Measurements from ENCODE around the gene SNAPC4. TPM values are rescaled to one million over a fixed set of nuclear protein-coding genes. Genes with fewer than 3 reads are reported as not detected.
"Not testable (repeated sequence)": the region's sequence is repeated elsewhere in the genome, so short reads cannot be mapped to it uniquely, and the experiment has no call there.

SNAPC4 gene
- total and polyA plus RNA-seq, 11 donors: 3.1 to 7.8 (median 4.3) TPM

GRCh38 chr9:136353088-136353487 lies 46.9 kb downstream of the SNAPC4 start:
- peaks cover 0 to 30% (median 9%) of the 10 kb centered on the region in 9 donors for H3K36me3 ChIP-seq
- peaks cover 0 to 35% (median 14%) of the 10 kb centered on the region in 12 donors for H3K4me1 ChIP-seq
- WGBS, 4 donors: 69 to 80% (median 78%) methylated on average over 10 to 11 of the region's 11 CpGs
- TF ChIP-seq POLR2A (IDR thresholded peaks at IDR 0.05) (no peak), CTCF (IDR thresholded peaks at IDR 0.05) (no peak)
- H3K4me3 ChIP-seq: peak overlapping the region in 10 of 12 donors; percentile 22 to 57 (median 42)
- H3K9me3 ChIP-seq: no peaks in the 10 kb centered on the region
- ATAC-seq (no peak), DNase-seq (no peak)
- H3K27me3 ChIP-seq: no peaks in the 10 kb centered on the region
- peak overlapping the region in 11 of 12 donors; percentile 71 to 96 (median 89) for H3K27ac ChIP-seq
- intact Hi-C loops (cut with DNase I): no loop called here

- Histone ChIP-seq H3K4me1 (peaks cover 0 to 35% (median 14%) of the 10 kb centered on the region in 12 donors), H3K9me3 (no peaks in the 10 kb centered on the region), H3K27ac (peak overlapping the region in 10 of 12 donors; percentile 71 to 96 (median 90)), H3K27me3 (no peaks in the 10 kb centered on the region), H3K36me3 (peaks cover 0 to 26% (median 9%) of the 10 kb centered on the region in 9 donors), H3K4me3 (peak overlapping the region in 9 of 12 donors; percentile 28 to 57 (median 43))
- WGBS, 4 donors: 62 to 78% (median 69%) methylated on average over 7 to 16 of the region's 16 CpGs
- DNase-seq: peak in 2 of 5 donors; percentile 46 to 72
- peak in 1 of 2 donors; percentile 10 for TF ChIP-seq POLR2A (IDR thresholded peaks at IDR 0.05)
- no peak for TF ChIP-seq CTCF (IDR thresholded peaks at IDR 0.05)
- ATAC-seq: peak; percentile 12 to 53 (median 32)
- intact Hi-C loops (cut with DNase I): no loop called here
These were observed 47.3 kb downstream of the SNAPC4 start for GRCh38 chr9:136352682-136353081.

- WGBS, 4 donors: 85 to 100% (median 94%) methylated on average over 5 to 24 of the region's 24 CpGs
These were observed 48.1 kb downstream of the SNAPC4 start for GRCh38 chr9:136351868-136352267.

GRCh38 chr9:136351252-136351800 lies 48.6 kb downstream of the SNAPC4 start:
- DNase-seq: no peak
- 71 to 87% (median 82%) methylated on average over 2 to 11 of the region's 11 CpGs for WGBS, 4 donors
- H3K4me1 ChIP-seq: peaks cover 0 to 39% (median 17%) of the 10 kb centered on the region in 12 donors
- no peaks in the 10 kb centered on the region for H3K9me3 ChIP-seq
- H3K4me3 ChIP-seq: peak overlapping the region in 1 of 12 donors; percentile 30
- H3K36me3 ChIP-seq: peaks cover 0 to 13% (median 4%) of the 10 kb centered on the region in 9 donors
- ATAC-seq: no peak
- intact Hi-C loops (cut with DNase I): no loop called here
- H3K27ac ChIP-seq: no peak overlapping the region
- H3K27me3 ChIP-seq: no peaks in the 10 kb centered on the region
- TF ChIP-seq POLR2A (IDR thresholded peaks at IDR 0.05) (no peak), CTCF (IDR thresholded peaks at IDR 0.05) (no peak)

More at GRCh38 chr9:136351868-136352267, 48.1 kb downstream of the SNAPC4 start:
- Histone ChIP-seq H3K4me3 (peak overlapping the region in 1 of 12 donors; percentile 40), H3K4me1 (peaks cover 0 to 35% (median 14%) of the 10 kb centered on the region in 12 donors), H3K36me3 (peaks cover 0 to 18% (median 9%) of the 10 kb centered on the region in 9 donors)
- DNase-seq; intact Hi-C loops (cut with DNase I); H3K27me3 ChIP-seq; H3K9me3 ChIP-seq; H3K27ac ChIP-seq; ATAC-seq: not testable (repeated sequence)

Other genes with a start within 250 kb of the SNAPC4 start
- not detected for gene LHX3, start 195.0 kb downstream of the SNAPC4 start, total RNA-seq
- not detected for gene LHX3, start 195.0 kb downstream of the SNAPC4 start, polyA plus RNA-seq
- gene QSOX2, start 154.4 kb downstream of the SNAPC4 start, total RNA-seq: 1 to 10 TPM; 4.8 to 7.8 (median 5.9) TPM
- gene QSOX2, start 154.4 kb downstream of the SNAPC4 start, polyA plus RNA-seq: 1 to 10 TPM; 4.3 to 9.9 TPM
- gene CCDC187, start 96.1 kb downstream of the SNAPC4 start, total RNA-seq: under 1 TPM in 1 of 9 donors, not detected in 8; 0.04 TPM
- gene CCDC187, start 96.1 kb downstream of the SNAPC4 start, polyA plus RNA-seq: not detected
- gene GPSM1, start 72.6 kb downstream of the SNAPC4 start, total RNA-seq: 10 to 100 TPM; 24.1 to 52.0 (median 31.7) TPM
- gene GPSM1, start 72.6 kb downstream of the SNAPC4 start, polyA plus RNA-seq: 10 to 100 TPM; 31.5 to 80.2 TPM
- 10 to 100 TPM; 21.3 to 67.8 (median 33.6) TPM for gene DNLZ, start 36.4 kb downstream of the SNAPC4 start, total RNA-seq
- gene DNLZ, start 36.4 kb downstream of the SNAPC4 start, polyA plus RNA-seq: 10 to 100 TPM; 22.6 to 36.8 TPM
- 1 to 10 TPM in 2 of 9 donors, under 1 TPM in 7; 0.30 to 7.1 (median 0.77) TPM for gene CARD9, start 26.5 kb downstream of the SNAPC4 start, total RNA-seq
- gene CARD9, start 26.5 kb downstream of the SNAPC4 start, polyA plus RNA-seq: under 1 TPM; 0.69 to 1.00 TPM
- gene ENTR1, start 10.4 kb upstream of the SNAPC4 start, total RNA-seq: 10 to 100 TPM; 12.4 to 26.6 (median 18.4) TPM
- 10 to 100 TPM; 11.8 to 27.7 TPM for gene ENTR1, start 10.4 kb upstream of the SNAPC4 start, polyA plus RNA-seq
- gene PMPCA, start 10.5 kb upstream of the SNAPC4 start, total RNA-seq: 10 to 100 TPM; 61.5 to 81.8 (median 73.6) TPM
- 10 to 100 TPM; 70.8 to 77.0 TPM for gene PMPCA, start 10.5 kb upstream of the SNAPC4 start, polyA plus RNA-seq
- 10 to 100 TPM in 3 of 9 donors, 1 to 10 TPM in 6; 7.3 to 11.7 (median 9.5) TPM for gene INPP5E, start 39.7 kb upstream of the SNAPC4 start, total RNA-seq
- 1 to 10 TPM; 6.4 to 8.0 TPM for gene INPP5E, start 39.7 kb upstream of the SNAPC4 start, polyA plus RNA-seq
- 10 to 100 TPM; 21.1 to 53.3 (median 30.2) TPM for gene SEC16A, start 82.9 kb upstream of the SNAPC4 start, total RNA-seq
- gene SEC16A, start 82.9 kb upstream of the SNAPC4 start, polyA plus RNA-seq: 10 to 100 TPM; 20.9 to 29.9 TPM
- gene NOTCH1, start 145.9 kb upstream of the SNAPC4 start, total RNA-seq: 10 to 100 TPM; 12.1 to 47.3 (median 22.1) TPM
- gene NOTCH1, start 145.9 kb upstream of the SNAPC4 start, polyA plus RNA-seq: 10 to 100 TPM in 1 of 2 donors, 1 to 10 TPM in 1; 8.0 to 12.1 TPM

Measured in heart left ventricle (tissue), 16 donors.